SK-N-SH treated with all-trans-retinoic acid at 6 μM for 48 hours (cell line): ENCODE data around the gene GLP1R.

Experiments
- ATAC-seq: fragments of 200-7000 bp; cut with Tn5 transposase; 3 replicates; pipeline ENCODE4 v1.9.1; 2020; ENCODE audit warnings: mild to moderate bottlenecking, moderate library complexity
- BACH2 ChIP-seq: fragments of 250-450 bp; sonication (Bioruptor Pico); IDR thresholded peaks from 2 replicates; pipeline ENCODE4 v1.9.0; 2021; ENCODE audit warnings: mild to moderate bottlenecking, borderline replicate concordance
- CREB5 ChIP-seq: fragments of 250-450 bp; sonication (Bioruptor Pico); IDR thresholded peaks from 2 replicates; pipeline ENCODE4 v1.5.1; 2020; ENCODE audit warnings: low read depth, mild to moderate bottlenecking, moderate library complexity
- CSDC2 ChIP-seq: fragments of 250-450 bp; sonication (Bioruptor Pico); IDR thresholded peaks from 2 replicates; pipeline ENCODE4 v1.5.0; 2020; ENCODE audit warnings: mild to moderate bottlenecking, moderate library complexity
- CSRNP3 ChIP-seq: fragments of 250-450 bp; sonication (Bioruptor Pico); IDR thresholded peaks from 2 replicates; pipeline ENCODE4 v1.5.1; 2021; ENCODE audit warnings: mild to moderate bottlenecking, moderate library complexity
- ESRRG ChIP-seq: fragments of 250-450 bp; sonication (Bioruptor Pico); IDR thresholded peaks from 2 replicates; pipeline ENCODE4 v1.6.1; 2021; ENCODE audit warnings: mild to moderate bottlenecking
- GLIS3 ChIP-seq: fragments of 250-450 bp; sonication (Bioruptor Pico); IDR thresholded peaks from 2 replicates; pipeline ENCODE4 v1.5.0; 2020; ENCODE audit warnings: mild to moderate bottlenecking, moderate library complexity
- ISL1 ChIP-seq: fragments of 250-450 bp; sonication (Bioruptor Pico); IDR thresholded peaks from 2 replicates; pipeline ENCODE4 v2.1.2; 2022; ENCODE audit warnings: mild to moderate bottlenecking, moderate library complexity
- POU6F1 ChIP-seq: fragments of 250-450 bp; sonication (Bioruptor Pico); IDR thresholded peaks from 2 replicates; pipeline ENCODE4 v1.8.0; 2021; ENCODE audit warnings: low read depth, mild to moderate bottlenecking, moderate library complexity, borderline replicate concordance
- RARB ChIP-seq: fragments of 250-450 bp; sonication (Bioruptor Pico); IDR thresholded peaks from 2 replicates; pipeline ENCODE4 v1.8.0; 2021; ENCODE audit warnings: mild to moderate bottlenecking, moderate library complexity
- SNAI2 ChIP-seq: fragments of 250-450 bp; sonication (Bioruptor Pico); IDR thresholded peaks from 2 replicates; pipeline ENCODE4 v1.5.0; 2020; ENCODE audit warnings: mild to moderate bottlenecking, moderate library complexity
- TCF4 ChIP-seq: fragments of 250-450 bp; sonication (Bioruptor Pico); IDR thresholded peaks from 2 replicates; pipeline ENCODE4 v1.8.0; 2021; ENCODE audit warnings: mild to moderate bottlenecking, moderate library complexity, borderline replicate concordance
- TOX ChIP-seq: fragments of 250-450 bp; sonication (Bioruptor Pico); IDR thresholded peaks from 2 replicates; pipeline ENCODE4 v1.8.0; 2021; ENCODE audit warnings: mild to moderate bottlenecking, moderate library complexity, borderline replicate concordance
- TSHZ2 ChIP-seq: fragments of 250-450 bp; sonication (Bioruptor Pico); IDR thresholded peaks from 2 replicates; pipeline ENCODE4 v1.5.0; 2020; ENCODE audit warnings: mild to moderate bottlenecking, moderate library complexity
- ZC3H10 ChIP-seq: fragments of 250-450 bp; sonication (Bioruptor Pico); IDR thresholded peaks from 2 replicates; pipeline ENCODE4 v1.5.1; 2021; ENCODE audit warnings: mild to moderate bottlenecking, moderate library complexity
- ZFP3 ChIP-seq: fragments of 250-450 bp; sonication (Bioruptor Pico); IDR thresholded peaks from 2 replicates; pipeline ENCODE4 v1.5.0; 2020; ENCODE audit warnings: mild to moderate bottlenecking, moderate library complexity
- ZNF565 ChIP-seq: fragments of 450-650 bp; formaldehyde crosslinking; conservative IDR thresholded peaks from 2 replicates; pipeline ENCODE4 v1.5.0; 2020; ENCODE audit warnings: low read depth, mild to moderate bottlenecking, moderate library complexity
- ZNF70 ChIP-seq: fragments of 450-650 bp; formaldehyde crosslinking; IDR thresholded peaks from 2 replicates; pipeline ENCODE4 v1.5.0; 2020; ENCODE audit warnings: mild to moderate bottlenecking, moderate library complexity
- ZNF8 ChIP-seq: fragments of 450-650 bp; formaldehyde crosslinking; IDR thresholded peaks from 2 replicates; pipeline ENCODE4 v1.5.0; 2020; ENCODE audit warnings: mild to moderate bottlenecking, moderate library complexity
- TF ChIP-seq, protein P1 (sequence below): fragments of 250-450 bp; sonication (Bioruptor Pico); IDR thresholded peaks from 2 replicates; pipeline ENCODE4 v1.8.0; 2020; ENCODE audit warnings: mild to moderate bottlenecking, moderate library complexity, borderline replicate concordance

Gene GLP1R

DNA sequence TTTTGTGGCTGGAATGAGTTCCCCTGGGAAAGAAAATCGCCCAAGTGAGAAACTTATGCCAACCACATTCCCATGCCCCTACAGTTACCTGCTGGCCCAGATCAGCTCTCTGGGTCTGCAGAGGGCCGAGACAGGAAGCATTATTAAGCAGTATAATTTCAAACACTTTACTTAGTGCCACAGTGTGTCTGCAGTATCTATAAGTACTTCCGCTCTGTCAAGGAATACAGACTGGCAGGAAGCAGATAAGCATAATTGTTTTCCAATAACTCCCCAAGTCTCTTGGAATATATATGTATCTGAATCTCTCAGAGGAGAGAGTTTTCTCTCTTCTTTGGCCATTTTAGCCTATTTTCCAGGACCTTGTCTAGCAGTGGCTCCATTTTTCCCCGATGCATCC, 41.5 kb downstream of the GLP1R start:
- no peak for ATAC-seq
- TF ChIP-seq ZC3H10 (no peak), ZFP3 (CRISPR knock-in tag) (no peak), GLIS3 (CRISPR knock-in tag) (no peak), SNAI2 (CRISPR knock-in tag) (no peak), CSRNP3 (CRISPR knock-in tag) (no peak), ZNF70 (CRISPR knock-in tag) (no peak), POU6F1 (CRISPR knock-in tag) (no peak), CREB5 (CRISPR knock-in tag) (no peak), TSHZ2 (CRISPR knock-in tag) (no peak), ZNF8 (no peak), TOX (CRISPR knock-in tag) (no peak), TCF4 (CRISPR knock-in tag) (no peak)

DNA sequence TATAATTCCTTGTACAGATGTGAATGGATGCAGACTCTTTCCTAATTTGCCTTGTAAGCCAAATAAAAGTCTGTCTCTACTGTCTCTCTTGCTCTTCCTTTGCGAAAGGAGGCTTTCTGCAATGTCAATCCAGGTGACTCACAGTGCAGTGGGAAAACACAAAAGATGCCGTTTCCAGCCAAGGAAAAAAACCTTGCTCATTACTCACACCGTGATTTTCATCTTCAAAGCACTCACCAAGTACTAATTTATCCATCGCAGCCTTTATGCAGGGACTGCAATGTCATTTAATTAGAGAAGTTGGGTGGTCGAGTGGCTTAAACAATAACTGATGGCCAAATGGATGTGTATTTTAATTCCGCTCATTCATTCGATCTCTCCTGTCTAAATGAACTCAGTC, 42.6 kb downstream of the GLP1R start:
- no peak for ATAC-seq
- TF ChIP-seq ISL1 (CRISPR knock-in tag): no peak
- no peak for TF ChIP-seq POU6F1 (CRISPR knock-in tag)
- TF ChIP-seq, protein P1, sequence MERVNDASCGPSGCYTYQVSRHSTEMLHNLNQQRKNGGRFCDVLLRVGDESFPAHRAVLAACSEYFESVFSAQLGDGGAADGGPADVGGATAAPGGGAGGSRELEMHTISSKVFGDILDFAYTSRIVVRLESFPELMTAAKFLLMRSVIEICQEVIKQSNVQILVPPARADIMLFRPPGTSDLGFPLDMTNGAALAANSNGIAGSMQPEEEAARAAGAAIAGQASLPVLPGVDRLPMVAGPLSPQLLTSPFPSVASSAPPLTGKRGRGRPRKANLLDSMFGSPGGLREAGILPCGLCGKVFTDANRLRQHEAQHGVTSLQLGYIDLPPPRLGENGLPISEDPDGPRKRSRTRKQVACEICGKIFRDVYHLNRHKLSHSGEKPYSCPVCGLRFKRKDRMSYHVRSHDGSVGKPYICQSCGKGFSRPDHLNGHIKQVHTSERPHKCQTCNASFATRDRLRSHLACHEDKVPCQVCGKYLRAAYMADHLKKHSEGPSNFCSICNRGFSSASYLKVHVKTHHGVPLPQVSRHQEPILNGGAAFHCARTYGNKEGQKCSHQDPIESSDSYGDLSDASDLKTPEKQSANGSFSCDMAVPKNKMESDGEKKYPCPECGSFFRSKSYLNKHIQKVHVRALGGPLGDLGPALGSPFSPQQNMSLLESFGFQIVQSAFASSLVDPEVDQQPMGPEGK: no peak
- TF ChIP-seq ZNF8: no peak
- TF ChIP-seq ZNF565 (CRISPR knock-in tag): no peak
- no peak for TF ChIP-seq ZC3H10
- no peak for TF ChIP-seq CSRNP3 (CRISPR knock-in tag)
- TF ChIP-seq CREB5 (CRISPR knock-in tag): no peak
- no peak for TF ChIP-seq RARB
- no peak for TF ChIP-seq CSDC2 (CRISPR knock-in tag)
- no peak for TF ChIP-seq ESRRG (CRISPR knock-in tag)
- no peak for TF ChIP-seq SNAI2 (CRISPR knock-in tag)
- TF ChIP-seq BACH2 (CRISPR knock-in tag): no peak
- no peak for TF ChIP-seq ZNF70 (CRISPR knock-in tag)
- TF ChIP-seq TCF4 (CRISPR knock-in tag): no peak
